IPS DF 19.7 (cell line): Measurements from ENCODE around the gene EIF2B2.

Source experiments
- DNase-seq: peaks from one replicate; pipeline ENCODE4 v3.0.0-alpha.2; 2013; ENCODE audit warnings: low read depth, low spot score

The EIF2B2 gene

GRCh38 chr14:74973905-74974363 is 28.8 kb upstream of the EIF2B2 start:
- no peak for DNase-seq

DNA sequence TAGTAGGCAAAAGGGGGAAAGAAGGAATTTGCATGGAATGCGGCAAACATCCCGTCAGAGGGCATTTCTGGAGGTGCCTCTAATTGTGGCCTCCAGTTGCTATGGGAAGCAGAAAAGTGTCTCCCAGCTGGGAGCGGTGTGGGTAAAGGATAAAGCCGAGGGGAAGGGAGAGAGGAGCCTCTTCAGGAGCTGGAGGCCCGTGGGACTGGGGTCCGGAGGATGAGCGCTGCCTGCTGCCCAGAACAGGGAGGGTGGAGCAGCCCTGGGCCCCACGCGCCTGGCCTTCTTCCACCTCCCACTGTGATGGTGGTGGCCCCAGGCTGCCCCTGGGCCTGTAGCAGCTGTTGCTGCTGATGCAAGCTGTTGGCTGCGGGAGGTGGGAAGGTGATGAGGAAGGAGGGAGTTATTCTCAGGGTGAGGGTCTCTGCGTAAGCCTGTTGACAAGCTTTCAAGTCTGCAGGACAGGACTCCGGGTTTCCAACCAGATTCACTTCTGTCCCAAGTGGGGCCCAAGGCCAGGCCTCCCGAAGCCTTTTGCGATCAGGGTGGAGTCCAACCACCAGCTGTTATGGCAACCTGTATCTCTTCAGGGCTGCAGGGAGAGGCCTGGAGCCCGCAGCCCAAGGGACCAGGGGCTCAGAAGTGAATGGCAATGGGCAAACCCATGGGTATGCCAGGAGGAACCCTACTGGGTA is 28.2 kb upstream of the EIF2B2 start:
- DNase-seq: peak; percentile 35

DNA sequence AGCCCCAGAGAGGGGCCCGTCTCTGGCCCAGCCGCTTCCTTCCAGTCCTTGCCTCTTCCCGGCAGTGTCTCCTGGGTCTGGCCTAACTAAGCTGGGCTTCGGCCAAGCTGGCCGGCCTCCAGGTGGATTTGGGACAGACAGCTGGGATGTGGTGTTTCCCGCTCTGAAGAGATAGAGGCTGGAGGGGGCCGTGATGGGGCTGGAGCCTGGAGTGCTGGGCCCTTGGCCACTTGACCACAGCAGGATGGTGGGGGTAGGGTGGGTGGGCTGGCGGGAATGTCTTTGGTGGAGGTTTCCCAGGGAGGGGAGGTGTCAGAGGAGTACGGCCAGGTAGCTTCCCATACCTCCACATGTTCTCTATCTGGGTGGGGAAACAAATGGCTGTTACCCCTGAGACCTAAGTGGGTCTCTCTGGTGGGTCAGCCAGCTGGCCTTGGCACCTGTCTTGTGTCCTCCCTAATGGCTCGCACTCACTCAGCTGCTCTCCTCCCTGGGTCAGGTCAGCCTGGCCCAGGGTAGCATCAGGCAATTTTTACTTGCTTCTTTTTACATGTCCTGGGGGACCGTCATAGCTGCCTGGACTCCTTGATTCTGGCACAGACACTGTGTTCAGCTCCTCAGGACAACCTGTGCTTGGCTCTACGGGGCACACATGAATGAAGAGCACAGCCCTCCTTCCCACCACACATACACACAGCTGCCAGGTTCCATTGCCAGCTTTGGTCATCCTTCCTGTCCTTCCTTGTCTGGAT is 27.5 kb upstream of the EIF2B2 start:
- DNase-seq: no peak

DNA sequence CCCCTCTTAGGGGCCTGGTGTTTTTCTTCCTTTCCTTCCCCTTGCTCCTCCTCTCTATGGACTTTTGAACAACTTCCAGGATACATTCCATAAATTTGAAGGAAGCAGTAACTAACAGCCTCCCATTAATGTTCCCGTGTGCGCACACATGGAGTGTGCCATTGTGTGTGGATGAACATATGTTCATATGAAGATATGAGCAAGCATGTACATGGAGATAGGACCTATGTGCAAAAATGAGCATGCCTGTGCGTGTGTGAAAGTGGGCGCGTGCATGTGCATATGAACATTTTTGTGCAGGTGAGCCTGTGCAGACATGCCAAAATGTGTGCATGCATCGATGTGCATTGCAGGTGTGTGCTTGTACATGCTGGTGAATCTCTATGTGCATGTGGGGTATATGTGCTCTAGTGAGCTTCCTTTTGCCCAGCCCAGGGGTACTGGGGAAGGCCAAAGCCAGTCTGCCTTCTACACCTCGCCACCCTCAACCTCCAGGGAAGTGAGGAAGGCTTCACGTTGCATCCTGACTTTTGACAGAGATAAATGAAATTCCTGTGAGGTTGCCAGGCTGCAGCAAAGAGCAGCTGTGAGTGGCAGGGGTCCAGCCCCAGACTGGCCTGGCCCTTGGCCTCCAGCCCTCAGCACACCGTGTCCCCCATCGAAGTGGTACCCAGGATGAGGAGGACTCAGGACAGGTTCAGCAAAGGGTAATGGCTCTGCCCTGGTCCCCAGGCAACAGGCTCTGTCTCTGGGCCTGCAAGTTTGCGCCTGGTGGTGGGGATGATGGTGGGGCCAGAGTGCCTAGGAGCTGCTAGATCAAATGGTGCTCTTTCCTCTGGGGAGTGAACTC is 26.2 kb upstream of the EIF2B2 start:
- no peak for DNase-seq

GRCh38 chr14:74977164-74977900 is 25.4 kb upstream of the EIF2B2 start:
- no peak for DNase-seq

DNA sequence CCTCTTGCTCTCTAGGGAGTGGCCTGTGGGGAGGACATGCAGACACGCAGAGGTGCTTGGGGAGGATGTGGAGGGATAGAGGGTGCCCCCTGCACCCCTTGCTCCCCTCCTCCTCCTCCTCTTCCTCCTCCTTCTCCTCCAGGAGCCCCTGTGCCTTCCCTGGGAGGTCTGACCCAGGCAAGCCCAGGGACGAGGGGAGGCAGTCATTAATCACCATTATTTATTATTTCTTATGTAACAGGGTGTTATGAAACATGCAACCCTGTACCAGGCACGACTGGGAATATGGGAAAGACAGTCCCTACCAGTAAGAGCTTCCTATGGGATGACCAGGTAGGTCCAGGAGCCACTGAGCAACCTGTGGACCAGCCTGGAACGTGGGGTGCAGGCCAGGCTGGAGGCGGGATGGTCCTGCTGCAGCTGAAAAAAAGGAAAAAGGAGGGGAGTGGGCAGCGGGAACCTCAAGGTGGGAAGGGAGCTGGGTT is 24.8 kb upstream of the EIF2B2 start:
- DNase-seq: no peak

GRCh38 chr14:74978416-74978947 is 24.2 kb upstream of the EIF2B2 start:
- no peak for DNase-seq

- no peak for DNase-seq
Observed at GRCh38 chr14:74979029-74979428, 23.7 kb upstream of the EIF2B2 start.

GRCh38 chr14:74979442-74980397 is 23.0 kb upstream of the EIF2B2 start:
- DNase-seq: no peak

DNA sequence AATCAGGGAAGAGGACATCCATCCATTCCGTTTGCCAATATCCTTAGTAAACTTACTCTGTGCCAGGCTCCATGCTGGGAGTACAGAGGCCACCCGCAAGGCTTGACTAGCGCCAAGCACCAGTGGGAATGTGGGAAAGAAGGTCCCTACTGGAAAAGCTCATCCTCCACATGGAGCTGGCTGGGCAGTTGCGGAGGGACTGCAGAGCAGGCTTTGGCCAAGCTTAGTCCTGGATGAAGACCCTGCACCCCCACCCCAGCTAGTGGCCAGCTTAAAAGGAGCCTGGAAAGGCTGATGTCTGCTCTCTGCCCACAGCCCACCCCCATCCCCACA is 22.4 kb upstream of the EIF2B2 start:
- DNase-seq: no peak

DNA sequence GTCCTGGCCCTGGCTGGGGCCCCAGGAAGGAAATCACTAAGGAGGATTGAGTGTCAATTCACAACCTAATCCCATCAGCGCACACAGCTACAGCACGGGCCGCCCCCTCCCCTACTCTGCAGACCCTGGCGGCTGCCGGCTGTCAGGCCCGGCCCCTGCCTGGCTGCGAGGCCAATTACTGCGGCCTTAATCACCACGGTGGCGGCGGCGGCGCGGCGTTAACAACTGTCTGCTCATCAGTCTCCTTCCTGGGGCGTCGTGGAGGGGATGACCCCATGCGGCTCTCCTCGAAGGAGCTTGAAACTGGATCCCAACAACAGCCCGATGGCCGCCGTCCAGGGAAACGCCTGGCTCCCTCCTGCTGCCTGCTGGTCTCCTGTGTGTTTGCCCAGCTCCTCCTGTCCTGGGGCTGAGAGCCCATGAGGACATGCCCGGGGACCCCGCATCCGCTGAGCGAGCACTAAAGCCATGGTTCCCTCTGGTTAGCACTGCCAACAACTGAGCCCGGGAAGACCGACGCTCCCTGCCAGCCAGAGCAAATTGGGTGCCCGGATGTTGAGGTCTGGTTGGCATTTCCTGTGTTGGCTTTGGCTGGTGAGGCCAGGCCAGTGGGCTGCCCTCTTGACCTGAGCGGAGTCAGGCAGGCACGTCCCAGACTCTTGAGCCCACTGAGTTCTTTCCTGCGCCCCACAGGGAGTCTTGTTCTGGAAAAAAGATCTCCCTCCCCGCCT is 21.8 kb upstream of the EIF2B2 start:
- DNase-seq: no peak

GRCh38 chr14:74981462-74981782 is 21.3 kb upstream of the EIF2B2 start:
- no peak for DNase-seq

DNA sequence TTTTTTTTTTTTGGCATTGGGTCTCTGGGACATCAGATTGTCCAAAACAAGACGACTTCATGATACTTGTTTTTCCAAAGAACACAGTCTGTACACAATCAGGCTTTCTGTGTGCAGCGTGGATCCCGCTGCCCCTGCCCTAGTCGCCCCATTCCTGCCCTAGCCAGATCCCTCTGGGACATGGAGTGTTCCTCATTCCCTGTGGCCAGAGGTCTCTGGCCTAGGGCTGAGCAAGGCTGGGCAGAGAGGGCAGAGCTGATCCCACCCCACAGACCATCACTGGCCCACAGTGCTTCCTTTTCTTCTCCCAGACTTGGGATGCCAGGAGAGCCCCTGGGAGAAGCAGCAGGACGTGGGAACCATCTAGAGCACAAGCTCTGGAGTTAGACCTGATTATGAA is 20.9 kb upstream of the EIF2B2 start:
- no peak for DNase-seq

- no peak for DNase-seq
Observed at GRCh38 chr14:74982661-74983060, 20.1 kb upstream of the EIF2B2 start.

GRCh38 chr14:74983343-74983742 is 19.4 kb upstream of the EIF2B2 start:
- no peak for DNase-seq

GRCh38 chr14:74984236-74985027 is 18.3 kb upstream of the EIF2B2 start:
- no peak for DNase-seq

DNA sequence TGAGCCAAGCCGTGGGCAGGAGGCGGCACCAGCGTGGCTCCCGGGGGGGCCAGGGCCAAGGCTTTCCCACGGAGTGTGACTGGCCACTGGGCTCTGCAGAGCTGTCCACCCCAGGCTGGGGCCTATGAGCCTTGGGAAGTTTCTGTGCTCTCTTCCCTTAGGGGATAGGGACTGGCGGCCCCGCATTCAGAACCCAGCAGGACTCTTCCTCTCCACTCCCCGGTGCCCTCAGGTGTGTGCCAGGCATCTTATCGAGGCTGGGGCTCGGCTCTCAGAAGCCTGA is 17.8 kb upstream of the EIF2B2 start:
- DNase-seq: no peak

- DNase-seq: no peak
Observed at GRCh38 chr14:74985806-74986205, 16.9 kb upstream of the EIF2B2 start.

DNA sequence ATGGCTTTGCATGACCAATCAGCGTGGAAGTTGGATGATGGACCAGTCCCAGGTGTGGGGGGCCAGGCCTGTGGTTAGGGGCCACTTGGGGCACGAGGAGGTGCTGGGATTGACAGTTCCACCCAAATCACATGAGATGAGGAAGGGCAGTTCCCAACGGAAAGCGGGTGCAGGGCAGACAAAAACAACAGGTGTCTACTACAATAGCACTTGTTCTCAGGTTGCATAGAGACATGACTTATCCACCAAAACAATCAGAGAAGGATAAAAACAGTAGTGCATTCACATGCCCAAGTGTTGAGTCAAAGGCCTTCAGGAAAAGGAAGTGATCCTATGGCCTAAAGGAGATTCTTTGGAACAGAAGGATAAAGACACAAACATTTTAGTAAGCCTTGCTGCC is 14.6 kb upstream of the EIF2B2 start:
- no peak for DNase-seq
